Liver (tissue), 3 donors: ENCODE data around the gene FAM110D.

ENCODE experiments used
- CTCF ChIP-seq: fragments of 150-350 bp; IDR thresholded peaks from 2 replicates; pipeline ENCODE4 v1.5.1; 2017; ENCODE audit warnings: improper control_type of control experiment, low read depth, low read length; ENCODE audit not compliant: missing input control
- REST ChIP-seq: IDR thresholded peaks from 2 replicates; pipeline ENCODE4 v1.6.1; 2016; ENCODE audit warnings: antibody characterized with exemption, mild to moderate bottlenecking
- RXRA ChIP-seq, 2 donors: IDR thresholded peaks; 2 replicates each; pipeline ENCODE4 v1.6.1; 2017 to 2018; ENCODE audit warnings: antibody characterized with exemption in 2 of 2, mild to moderate bottlenecking in 1 of 2
- SP1 ChIP-seq: IDR thresholded peaks from 2 replicates; pipeline ENCODE4 v1.6.1; 2018; ENCODE audit warnings: antibody characterized with exemption, mild to moderate bottlenecking
- TAF1 ChIP-seq: conservative IDR thresholded peaks from 2 replicates; pipeline ENCODE4 v1.6.1; 2016; ENCODE audit warnings: antibody characterized with exemption, mild to moderate bottlenecking
- donor health status: healthy.
- donor health status: healthy.

- TF ChIP-seq CTCF, result no peak
- TF ChIP-seq TAF1, result no peak
- no peak for TF ChIP-seq SP1
- TF ChIP-seq RXRA (IDR thresholded peaks at IDR 0.05), result no peak
- TF ChIP-seq REST, result no peak
Measured at GRCh38 chr1:26161415-26162219, 2.7 kb downstream of the FAM110D start.
